HepG2 (cell line): ENCODE measurements around the gene THY1.

ENCODE experiments used
- EZH2 ChIP-seq: conservative IDR thresholded peaks from 2 replicates; pipeline ENCODE4 v1.6.1; 2012; ENCODE audit warnings: mild to moderate bottlenecking, low read depth, low read length, moderate library complexity
- IKZF1 ChIP-seq: fragments of 450-650 bp; IDR thresholded peaks from 2 replicates; pipeline ENCODE4 v1.7.1; 2016
- KDM2A ChIP-seq: sonication (generic); formaldehyde crosslinking; IDR thresholded peaks from 2 replicates; pipeline ENCODE4 v1.4.0; 2020; ENCODE audit warnings: low read depth, missing genetic modification reagents, borderline replicate concordance
- POLR2A ChIP-seq, 2 experiments: IDR thresholded peaks; 2 replicates each; pipeline ENCODE4 v1.6.1; 2011; ENCODE audit warnings: low read depth in 2 of 2, low read length in 2 of 2, mild to moderate bottlenecking in 1 of 2, moderate library complexity in 1 of 2; ENCODE audit not compliant: insufficient read depth in 1 of 2
- SIX1 ChIP-seq: sonication (generic); formaldehyde crosslinking; IDR thresholded peaks from 2 replicates; pipeline ENCODE4 v1.4.0; 2020; ENCODE audit warnings: missing genetic modification reagents, borderline replicate concordance
- TEAD2 ChIP-seq: sonication (generic); formaldehyde crosslinking; IDR thresholded peaks from 2 replicates; pipeline ENCODE4 v1.9.0; 2021; ENCODE audit warnings: missing genetic modification reagents
- ZNF567 ChIP-seq: sonication (generic); formaldehyde crosslinking; IDR thresholded peaks from 2 replicates; pipeline ENCODE4 v1.8.1; 2023; ENCODE audit warnings: mild to moderate bottlenecking, missing genetic modification reagents, borderline replicate concordance
- TF ChIP-seq, protein P1 (sequence below): sonication (generic); formaldehyde crosslinking; IDR thresholded peaks from 2 replicates; pipeline ENCODE4 v1.4.0; 2020; ENCODE audit warnings: missing genetic modification reagents
- TF ChIP-seq, protein P2 (sequence below): sonication (generic); formaldehyde crosslinking; IDR thresholded peaks from 2 replicates; pipeline ENCODE4 v1.4.0; 2020; ENCODE audit warnings: missing genetic modification reagents
- TF ChIP-seq, protein P3 (sequence below): sonication (generic); formaldehyde crosslinking; IDR thresholded peaks from 2 replicates; pipeline ENCODE4 v1.5.0; 2020; ENCODE audit warnings: mild to moderate bottlenecking, missing genetic modification reagents, moderate library complexity
- TF ChIP-seq, protein P4 (sequence below): sonication (generic); formaldehyde crosslinking; conservative IDR thresholded peaks from 2 replicates; pipeline ENCODE4 v1.4.0; 2020; ENCODE audit warnings: missing genetic modification reagents

DNA sequence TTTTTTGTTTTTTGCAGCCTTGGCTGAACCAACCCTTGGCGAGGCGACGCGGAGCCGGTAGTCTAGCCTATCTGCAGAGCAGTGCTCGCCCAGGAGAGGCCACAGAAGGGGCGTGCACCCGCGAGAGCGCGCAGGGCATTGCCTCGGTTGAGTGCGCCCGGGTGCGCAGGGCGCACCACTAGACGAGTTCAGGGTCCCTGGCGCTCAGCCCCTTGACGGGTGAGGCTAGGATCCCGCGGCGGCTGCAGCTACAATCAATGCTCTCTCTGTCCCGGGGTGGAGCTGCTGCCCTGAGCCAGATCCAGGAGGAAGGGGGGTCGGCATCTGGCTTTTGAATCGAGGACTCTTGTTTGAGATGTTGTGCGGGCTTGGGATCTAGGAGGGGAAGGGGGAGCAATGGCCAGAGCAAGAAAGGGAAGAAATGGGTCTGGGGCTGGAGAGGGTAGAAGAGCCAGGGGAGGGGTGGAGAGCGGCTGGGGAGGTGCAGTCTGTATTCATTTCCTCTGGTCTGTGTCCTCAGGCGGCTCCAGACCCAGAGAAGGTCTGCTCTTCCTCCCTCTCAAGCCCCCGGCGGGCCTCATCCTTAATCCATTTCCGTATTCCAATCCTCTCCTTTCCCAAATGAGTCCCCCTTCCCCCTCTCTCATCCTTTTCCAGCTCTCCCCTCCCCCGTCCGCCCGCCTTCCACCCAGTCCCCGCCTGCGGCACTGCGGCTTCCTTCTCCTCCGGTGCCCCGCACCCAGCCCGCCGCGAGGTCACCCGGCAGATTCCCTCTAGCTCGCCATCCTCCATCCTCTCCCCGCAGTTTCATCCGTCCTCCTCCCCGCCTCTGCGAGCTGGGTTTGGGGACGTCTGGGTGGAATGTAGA is 797 bp downstream of the THY1 start:
- TF ChIP-seq, protein P1, sequence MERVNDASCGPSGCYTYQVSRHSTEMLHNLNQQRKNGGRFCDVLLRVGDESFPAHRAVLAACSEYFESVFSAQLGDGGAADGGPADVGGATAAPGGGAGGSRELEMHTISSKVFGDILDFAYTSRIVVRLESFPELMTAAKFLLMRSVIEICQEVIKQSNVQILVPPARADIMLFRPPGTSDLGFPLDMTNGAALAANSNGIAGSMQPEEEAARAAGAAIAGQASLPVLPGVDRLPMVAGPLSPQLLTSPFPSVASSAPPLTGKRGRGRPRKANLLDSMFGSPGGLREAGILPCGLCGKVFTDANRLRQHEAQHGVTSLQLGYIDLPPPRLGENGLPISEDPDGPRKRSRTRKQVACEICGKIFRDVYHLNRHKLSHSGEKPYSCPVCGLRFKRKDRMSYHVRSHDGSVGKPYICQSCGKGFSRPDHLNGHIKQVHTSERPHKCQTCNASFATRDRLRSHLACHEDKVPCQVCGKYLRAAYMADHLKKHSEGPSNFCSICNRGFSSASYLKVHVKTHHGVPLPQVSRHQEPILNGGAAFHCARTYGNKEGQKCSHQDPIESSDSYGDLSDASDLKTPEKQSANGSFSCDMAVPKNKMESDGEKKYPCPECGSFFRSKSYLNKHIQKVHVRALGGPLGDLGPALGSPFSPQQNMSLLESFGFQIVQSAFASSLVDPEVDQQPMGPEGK (CRISPR knock-in tag), result no peak
- TF ChIP-seq EZH2 (no peak), TEAD2 (CRISPR knock-in tag) (no peak), ZNF567 (no peak), KDM2A (CRISPR knock-in tag) (no peak), IKZF1 (no peak), SIX1 (CRISPR knock-in tag) (no peak), POLR2A (IDR thresholded peaks at IDR 0.05; ENCODE audit: insufficient read depth in 1 of 2, low read depth in 2 of 2, low read length in 2 of 2) (no peak)
- TF ChIP-seq, protein P2, sequence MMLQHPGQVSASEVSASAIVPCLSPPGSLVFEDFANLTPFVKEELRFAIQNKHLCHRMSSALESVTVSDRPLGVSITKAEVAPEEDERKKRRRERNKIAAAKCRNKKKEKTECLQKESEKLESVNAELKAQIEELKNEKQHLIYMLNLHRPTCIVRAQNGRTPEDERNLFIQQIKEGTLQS (CRISPR knock-in tag), result no peak
- TF ChIP-seq, protein P3, sequence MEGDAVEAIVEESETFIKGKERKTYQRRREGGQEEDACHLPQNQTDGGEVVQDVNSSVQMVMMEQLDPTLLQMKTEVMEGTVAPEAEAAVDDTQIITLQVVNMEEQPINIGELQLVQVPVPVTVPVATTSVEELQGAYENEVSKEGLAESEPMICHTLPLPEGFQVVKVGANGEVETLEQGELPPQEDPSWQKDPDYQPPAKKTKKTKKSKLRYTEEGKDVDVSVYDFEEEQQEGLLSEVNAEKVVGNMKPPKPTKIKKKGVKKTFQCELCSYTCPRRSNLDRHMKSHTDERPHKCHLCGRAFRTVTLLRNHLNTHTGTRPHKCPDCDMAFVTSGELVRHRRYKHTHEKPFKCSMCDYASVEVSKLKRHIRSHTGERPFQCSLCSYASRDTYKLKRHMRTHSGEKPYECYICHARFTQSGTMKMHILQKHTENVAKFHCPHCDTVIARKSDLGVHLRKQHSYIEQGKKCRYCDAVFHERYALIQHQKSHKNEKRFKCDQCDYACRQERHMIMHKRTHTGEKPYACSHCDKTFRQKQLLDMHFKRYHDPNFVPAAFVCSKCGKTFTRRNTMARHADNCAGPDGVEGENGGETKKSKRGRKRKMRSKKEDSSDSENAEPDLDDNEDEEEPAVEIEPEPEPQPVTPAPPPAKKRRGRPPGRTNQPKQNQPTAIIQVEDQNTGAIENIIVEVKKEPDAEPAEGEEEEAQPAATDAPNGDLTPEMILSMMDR (CRISPR knock-in tag), result no peak
- TF ChIP-seq, protein P4, sequence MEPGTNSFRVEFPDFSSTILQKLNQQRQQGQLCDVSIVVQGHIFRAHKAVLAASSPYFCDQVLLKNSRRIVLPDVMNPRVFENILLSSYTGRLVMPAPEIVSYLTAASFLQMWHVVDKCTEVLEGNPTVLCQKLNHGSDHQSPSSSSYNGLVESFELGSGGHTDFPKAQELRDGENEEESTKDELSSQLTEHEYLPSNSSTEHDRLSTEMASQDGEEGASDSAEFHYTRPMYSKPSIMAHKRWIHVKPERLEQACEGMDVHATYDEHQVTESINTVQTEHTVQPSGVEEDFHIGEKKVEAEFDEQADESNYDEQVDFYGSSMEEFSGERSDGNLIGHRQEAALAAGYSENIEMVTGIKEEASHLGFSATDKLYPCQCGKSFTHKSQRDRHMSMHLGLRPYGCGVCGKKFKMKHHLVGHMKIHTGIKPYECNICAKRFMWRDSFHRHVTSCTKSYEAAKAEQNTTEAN, result no peak
